Stimulated activated naive CD8-positive, alpha-beta T cell treated with anti-CD3 and anti-CD28 coated beads, Interleukin-15, amount 100 ng/mL, for 72 hours (primary cell): ENCODE measurements around the gene ABCC10.
A peak's percentile ranks its signal among the peaks of the same experiment; 100 is the strongest.
"Not testable (repeated sequence)": the region's sequence is repeated elsewhere in the genome, so short reads cannot be mapped to it uniquely, and the experiment has no call there.

Source experiments
- ATAC-seq: fragments of 150-1000 bp; cut with Tn5 transposase; 2 replicates; pipeline ENCODE4 v1.10.0; 2021; ENCODE audit warnings: mild to moderate bottlenecking, moderate library complexity
- DNase-seq, 2 donors: peaks; one replicate each; pipeline ENCODE4 v3.0.0; 2021 to 2022
- H3K27ac Mint-ChIP-seq, 2 donors: one replicate each; pipeline ENCODE4 v1.8.0; 2022; ENCODE audit warnings: mild to moderate bottlenecking in 2 of 2, mixed read lengths in 2 of 2, moderate library complexity in 2 of 2
- H3K27me3 Mint-ChIP-seq: one replicate; pipeline ENCODE4 v1.8.0; 2022; ENCODE audit warnings: mixed read lengths
- H3K4me1 Mint-ChIP-seq: one replicate; pipeline ENCODE4 v1.8.0; 2022; ENCODE audit warnings: mild to moderate bottlenecking, mixed read lengths
- H3K4me3 Mint-ChIP-seq, 2 donors: one replicate each; pipeline ENCODE4 v1.8.0; 2022; ENCODE audit warnings: mild to moderate bottlenecking in 2 of 2, mixed read lengths in 2 of 2, moderate library complexity in 1 of 2
- H3K9me3 Mint-ChIP-seq, 2 donors: one replicate each; pipeline ENCODE4 v1.8.0; 2022; ENCODE audit warnings: mixed read lengths in 2 of 2

The ABCC10 gene

DNA sequence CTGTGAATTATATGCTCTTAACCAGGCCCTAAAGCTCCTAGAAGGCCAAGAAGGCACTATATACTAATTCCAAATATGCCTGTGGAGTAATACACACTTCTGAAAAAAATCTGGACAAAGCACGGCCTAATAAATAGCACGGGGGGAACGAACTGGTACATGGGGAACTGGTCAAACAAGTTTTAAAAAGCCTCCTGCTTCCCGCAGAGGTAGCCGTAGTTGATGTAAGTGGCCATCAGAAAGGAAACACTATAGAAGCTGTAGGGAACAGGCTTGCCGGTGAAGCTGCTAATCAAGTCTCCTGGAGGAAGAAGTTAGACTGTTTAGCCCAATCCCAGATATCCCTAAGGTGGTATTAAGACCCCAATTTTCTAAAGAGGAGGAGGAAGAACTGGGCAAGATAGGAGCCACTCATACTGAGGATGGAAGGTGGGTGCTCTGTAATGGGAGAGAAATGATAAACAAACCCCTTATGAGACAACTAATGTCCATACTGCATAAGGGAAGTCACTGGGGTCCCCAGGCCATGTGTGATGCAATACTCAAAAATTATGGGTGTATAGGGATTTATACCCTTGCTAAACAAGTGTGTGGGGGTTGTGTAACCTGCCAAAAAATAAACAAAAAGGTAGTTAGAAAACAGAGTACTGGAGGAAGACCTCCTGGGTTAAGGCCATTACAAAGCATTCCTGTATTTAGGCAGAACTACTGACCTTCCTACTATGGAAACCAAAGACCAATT, 30.8 kb upstream of the ABCC10 start:
- no peaks in the 10 kb centered on the region for H3K9me3 Mint-ChIP-seq
- ATAC-seq (no peak), DNase-seq (no peak)
- no peak overlapping the region for H3K27ac Mint-ChIP-seq
- peaks cover 30% of the 10 kb centered on the region for H3K27me3 Mint-ChIP-seq
- no peak overlapping the region for H3K4me3 Mint-ChIP-seq
- H3K4me1 Mint-ChIP-seq = peaks cover 15% of the 10 kb centered on the region

DNA sequence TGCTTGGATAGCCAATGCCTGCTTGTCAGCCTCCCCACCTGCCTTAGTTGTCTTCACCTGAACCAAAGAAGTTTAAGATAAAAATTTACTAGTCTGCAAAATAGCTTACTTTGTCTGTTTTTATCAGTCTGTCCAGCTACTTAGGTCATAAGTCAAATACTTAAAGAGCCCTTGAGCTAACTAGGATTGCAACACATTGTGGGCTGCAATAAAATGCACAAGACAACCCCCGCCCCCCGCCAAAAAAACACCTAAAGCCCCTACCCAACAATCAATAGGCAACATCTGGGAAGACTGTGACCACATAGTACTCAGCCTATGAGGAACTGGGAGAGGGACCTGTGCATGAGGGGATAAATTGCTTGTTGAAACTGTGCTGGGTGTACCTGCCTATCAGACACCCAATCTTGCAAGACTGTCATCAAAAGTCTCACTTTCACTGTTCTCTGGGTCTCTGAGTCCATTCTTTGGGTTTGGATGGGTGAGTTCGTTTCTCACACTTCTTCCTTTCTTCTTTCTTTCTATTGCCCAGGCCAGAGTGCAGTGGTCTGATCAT, 27.3 kb upstream of the ABCC10 start:
- H3K9me3 Mint-ChIP-seq = no peaks in the 10 kb centered on the region
- H3K27ac Mint-ChIP-seq = no peak overlapping the region
- no peaks in the 10 kb centered on the region for H3K27me3 Mint-ChIP-seq
- DNase-seq (no peak), ATAC-seq (no peak)
- H3K4me3 Mint-ChIP-seq = no peak overlapping the region
- H3K4me1 Mint-ChIP-seq = no peaks in the 10 kb centered on the region

DNA sequence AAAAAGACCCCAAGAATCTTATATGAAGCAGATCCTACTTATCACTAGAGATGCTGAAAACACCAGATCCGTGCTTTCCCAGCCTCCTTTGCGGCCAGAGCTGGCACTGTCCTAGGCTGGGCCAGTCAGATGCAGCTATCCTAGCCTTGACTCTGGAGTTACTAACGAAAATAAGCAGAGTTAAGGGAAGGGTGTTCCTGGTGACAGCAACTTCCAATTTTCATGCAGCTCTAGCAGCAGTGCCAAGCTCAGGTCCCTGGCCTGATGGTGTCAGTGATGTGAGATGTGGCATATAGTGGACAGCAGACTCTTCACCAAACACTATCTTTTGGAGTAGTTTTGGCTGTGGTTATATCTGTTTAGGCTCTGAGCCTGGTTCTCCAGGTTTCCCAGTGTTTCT, 25.6 kb upstream of the ABCC10 start:
- Mint-ChIP-seq H3K9me3 (no peaks in the 10 kb centered on the region), H3K4me1 (no peaks in the 10 kb centered on the region), H3K4me3 (no peak overlapping the region), H3K27ac (no peak overlapping the region), H3K27me3 (no peaks in the 10 kb centered on the region)
- ATAC-seq (no peak), DNase-seq (no peak)

DNA sequence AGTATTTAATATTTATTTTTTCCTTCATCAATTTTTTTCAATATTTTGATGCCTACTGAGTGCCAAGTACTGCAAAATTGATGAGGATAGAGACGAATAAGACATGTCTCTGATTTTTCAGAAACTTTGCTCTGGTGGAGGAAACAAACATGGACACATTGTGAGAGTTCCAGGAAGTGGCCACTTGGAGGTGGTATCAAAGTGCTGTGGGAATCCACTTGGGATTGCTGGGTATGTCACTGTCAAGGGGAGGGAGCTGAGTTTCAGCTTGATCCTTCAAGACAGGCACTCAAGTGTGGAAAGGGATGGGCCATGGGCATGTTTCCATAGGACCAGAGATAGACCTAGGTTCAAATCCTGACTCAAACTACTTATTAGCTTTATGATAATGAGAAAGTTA, 24.5 kb upstream of the ABCC10 start:
- H3K27me3 Mint-ChIP-seq = no peaks in the 10 kb centered on the region
- no peak overlapping the region for H3K4me3 Mint-ChIP-seq
- H3K9me3 Mint-ChIP-seq = no peaks in the 10 kb centered on the region
- H3K4me1 Mint-ChIP-seq = no peaks in the 10 kb centered on the region
- ATAC-seq (no peak), DNase-seq (no peak)
- H3K27ac Mint-ChIP-seq = no peak overlapping the region

DNA sequence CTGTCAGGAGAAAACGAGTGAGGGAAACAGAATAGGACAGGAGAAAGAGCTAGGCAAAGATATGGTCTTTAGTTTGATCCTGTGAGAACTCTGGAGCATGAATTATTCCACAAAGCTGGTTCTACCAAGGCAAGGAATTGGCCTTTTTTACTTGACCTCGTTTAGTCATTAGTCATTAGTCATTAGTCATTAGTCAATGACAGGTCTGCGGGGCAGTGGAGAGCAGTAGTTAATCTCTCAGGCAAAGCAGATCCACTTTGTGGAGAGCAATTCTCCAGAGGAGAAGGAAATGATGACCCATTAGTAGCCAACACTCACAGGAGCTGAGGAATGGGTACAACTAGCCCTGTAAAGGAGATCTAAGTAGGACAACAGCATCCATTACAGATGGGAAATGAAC, 22.0 kb upstream of the ABCC10 start:
- Mint-ChIP-seq H3K27me3 (no peaks in the 10 kb centered on the region), H3K9me3 (no peaks in the 10 kb centered on the region), H3K27ac (no peak overlapping the region), H3K4me3 (no peak overlapping the region), H3K4me1 (no peaks in the 10 kb centered on the region)
- DNase-seq (no peak), ATAC-seq (no peak)

DNA sequence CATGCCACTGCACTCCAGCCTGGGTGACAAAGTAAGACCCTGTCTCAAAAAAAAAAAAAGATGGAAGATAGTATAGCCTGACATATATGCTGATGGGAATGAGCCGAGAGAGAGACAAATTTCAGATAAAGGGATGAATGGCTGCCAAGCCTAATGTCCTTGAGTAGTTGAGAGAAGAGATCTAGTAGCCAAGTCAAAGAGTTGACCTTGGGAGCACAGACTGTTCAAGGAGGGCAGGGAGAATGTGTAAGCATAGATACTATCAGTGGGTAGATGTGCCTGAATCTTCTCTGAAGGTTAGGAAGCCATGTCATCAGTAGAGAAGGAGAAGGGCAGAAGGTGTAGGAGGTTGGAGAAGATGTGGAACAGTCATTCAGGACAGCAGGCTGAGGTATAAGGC, 20.0 kb upstream of the ABCC10 start:
- Mint-ChIP-seq H3K27ac (no peak overlapping the region), H3K4me1 (no peaks in the 10 kb centered on the region), H3K4me3 (no peak overlapping the region), H3K9me3 (no peaks in the 10 kb centered on the region), H3K27me3 (no peaks in the 10 kb centered on the region)
- ATAC-seq (no peak), DNase-seq (no peak)

DNA sequence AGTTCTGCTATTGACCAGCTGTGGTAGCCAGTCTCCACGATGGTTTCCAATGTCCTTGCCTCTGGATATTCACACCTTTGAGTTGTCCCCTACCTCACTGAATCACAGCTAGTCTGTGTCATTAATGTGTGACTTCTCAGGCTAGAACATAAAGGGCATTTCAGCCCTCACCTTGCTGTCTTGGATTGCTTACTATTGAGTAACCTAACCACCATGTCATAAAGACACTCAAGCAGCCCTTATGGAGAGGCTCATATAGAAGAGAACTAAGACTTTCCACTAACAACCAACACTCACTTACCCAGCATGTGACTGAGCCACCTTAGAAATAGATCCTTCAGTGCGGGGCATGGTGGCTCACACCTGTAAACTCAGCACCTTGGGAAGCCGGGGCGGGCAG, 19.1 kb upstream of the ABCC10 start:
- DNase-seq (no peak), ATAC-seq (no peak)
- Mint-ChIP-seq H3K27me3 (no peaks in the 10 kb centered on the region), H3K27ac (no peak overlapping the region), H3K4me1 (no peaks in the 10 kb centered on the region), H3K4me3 (no peak overlapping the region), H3K9me3 (no peaks in the 10 kb centered on the region)

DNA sequence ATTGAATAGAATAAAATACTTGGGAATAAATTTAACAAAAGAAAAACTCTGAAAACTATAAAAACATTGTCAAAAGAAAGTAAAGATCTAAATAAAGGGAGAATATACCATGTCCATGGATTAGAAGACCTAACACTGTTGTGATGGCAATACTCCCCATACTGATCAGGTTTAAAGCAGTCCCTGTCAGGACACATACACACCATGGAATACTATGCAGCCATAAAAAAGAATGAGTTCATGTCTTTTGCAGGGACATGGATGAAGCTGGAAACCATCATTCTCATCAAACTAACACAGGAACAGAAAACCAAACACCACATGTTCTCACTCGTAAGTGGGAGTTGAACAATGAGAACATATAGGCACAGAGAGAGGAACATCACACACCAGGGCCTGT, 16.6 kb upstream of the ABCC10 start:
- DNase-seq, H3K27me3 Mint-ChIP-seq, H3K9me3 Mint-ChIP-seq, H3K4me3 Mint-ChIP-seq, ATAC-seq, H3K27ac Mint-ChIP-seq, H3K4me1 Mint-ChIP-seq: not testable (repeated sequence)

DNA sequence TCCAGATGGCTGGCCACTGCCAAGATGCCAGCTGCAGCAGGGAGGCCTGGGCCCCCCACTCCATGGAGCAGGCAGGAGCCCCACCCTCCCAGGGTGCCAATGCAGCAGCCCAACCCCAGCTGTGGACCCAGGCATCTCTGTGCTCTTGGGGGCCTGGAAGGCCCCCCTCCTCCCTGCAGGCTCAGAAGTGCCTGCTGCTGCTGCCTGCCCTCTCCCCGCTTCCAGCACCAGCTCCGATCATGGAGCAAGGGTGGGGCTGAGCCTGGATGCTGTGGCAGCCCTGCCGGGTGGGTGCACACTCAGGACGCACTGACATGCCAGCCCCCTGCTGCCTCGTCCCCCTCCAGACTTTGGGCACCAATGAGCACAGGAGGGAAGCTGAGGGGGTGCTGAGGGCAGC, 14.8 kb upstream of the ABCC10 start:
- DNase-seq (no peak), ATAC-seq (no peak)
- no peak overlapping the region for H3K4me3 Mint-ChIP-seq
- no peaks in the 10 kb centered on the region for H3K9me3 Mint-ChIP-seq
- H3K27ac Mint-ChIP-seq = no peak overlapping the region
- no peaks in the 10 kb centered on the region for H3K4me1 Mint-ChIP-seq
- H3K27me3 Mint-ChIP-seq = no peaks in the 10 kb centered on the region

DNA sequence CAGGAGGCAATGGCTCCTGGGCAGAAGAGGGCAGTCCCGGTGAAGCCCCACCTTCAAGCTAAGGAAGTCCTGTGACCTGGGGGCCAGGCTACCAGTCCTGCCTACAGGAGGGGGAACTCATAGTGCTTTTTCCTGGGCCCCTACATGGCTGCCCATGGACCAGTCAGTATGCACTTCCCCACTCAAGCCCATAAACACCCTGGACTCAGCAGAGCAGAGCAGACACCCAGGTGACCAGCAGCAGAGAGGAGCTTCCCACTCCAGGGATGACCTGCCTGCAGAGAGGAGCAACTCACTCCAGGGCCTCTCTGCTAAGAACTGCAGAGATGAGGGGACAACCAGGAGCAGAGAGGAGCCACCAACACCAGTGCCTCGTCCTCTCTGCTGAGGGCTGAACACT, 14.3 kb upstream of the ABCC10 start:
- H3K27me3 Mint-ChIP-seq = no peaks in the 10 kb centered on the region
- ATAC-seq = no peak
- no peaks in the 10 kb centered on the region for H3K9me3 Mint-ChIP-seq
- no peak overlapping the region for H3K4me3 Mint-ChIP-seq
- no peaks in the 10 kb centered on the region for H3K4me1 Mint-ChIP-seq
- no peak for DNase-seq
- no peak overlapping the region for H3K27ac Mint-ChIP-seq

DNA sequence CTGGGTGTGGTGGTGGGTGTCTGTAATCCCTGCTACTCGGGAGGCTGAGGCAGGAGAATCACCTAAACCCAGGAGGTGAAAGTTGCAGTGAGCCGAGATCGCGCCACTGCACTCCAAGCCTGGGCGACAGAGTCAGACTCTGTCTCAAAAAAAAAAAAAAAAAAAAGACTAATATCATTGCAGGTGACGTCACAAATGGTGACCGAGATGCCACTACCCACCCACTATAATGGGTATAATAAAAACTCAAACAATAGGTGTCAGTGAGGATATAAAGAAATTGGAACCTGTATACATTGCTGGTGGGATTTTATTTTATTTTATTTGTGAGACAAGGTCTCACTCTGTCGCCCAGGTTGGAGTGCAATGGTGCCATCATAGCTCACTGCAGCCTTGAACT, 12.1 kb upstream of the ABCC10 start:
- H3K4me3 Mint-ChIP-seq, H3K4me1 Mint-ChIP-seq, ATAC-seq, H3K27me3 Mint-ChIP-seq, H3K9me3 Mint-ChIP-seq, DNase-seq, H3K27ac Mint-ChIP-seq: not testable (repeated sequence)

DNA sequence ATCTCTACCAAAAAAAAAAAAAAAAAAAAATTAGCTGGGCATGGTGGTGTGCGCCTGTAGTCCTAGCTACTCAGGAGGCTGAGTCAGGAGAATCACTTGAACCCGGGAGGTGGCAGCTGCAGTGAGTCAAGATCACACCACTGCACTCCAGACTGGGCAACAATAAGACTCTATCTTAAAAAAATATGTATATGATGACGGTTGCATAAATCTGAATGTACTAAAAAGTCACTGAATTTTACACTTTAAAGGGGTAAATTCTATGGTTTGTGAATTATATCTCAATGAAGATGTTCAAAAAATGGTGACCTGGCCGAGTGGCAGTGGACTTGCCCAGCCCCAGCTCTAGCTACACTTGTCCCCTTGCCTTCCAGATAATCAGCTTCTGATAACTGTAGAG, 10.4 kb upstream of the ABCC10 start:
- Mint-ChIP-seq H3K4me3 (no peak overlapping the region), H3K4me1 (no peaks in the 10 kb centered on the region), H3K9me3 (no peaks in the 10 kb centered on the region), H3K27me3 (no peaks in the 10 kb centered on the region), H3K27ac (no peak overlapping the region)
- no peak for DNase-seq
- ATAC-seq = no peak

DNA sequence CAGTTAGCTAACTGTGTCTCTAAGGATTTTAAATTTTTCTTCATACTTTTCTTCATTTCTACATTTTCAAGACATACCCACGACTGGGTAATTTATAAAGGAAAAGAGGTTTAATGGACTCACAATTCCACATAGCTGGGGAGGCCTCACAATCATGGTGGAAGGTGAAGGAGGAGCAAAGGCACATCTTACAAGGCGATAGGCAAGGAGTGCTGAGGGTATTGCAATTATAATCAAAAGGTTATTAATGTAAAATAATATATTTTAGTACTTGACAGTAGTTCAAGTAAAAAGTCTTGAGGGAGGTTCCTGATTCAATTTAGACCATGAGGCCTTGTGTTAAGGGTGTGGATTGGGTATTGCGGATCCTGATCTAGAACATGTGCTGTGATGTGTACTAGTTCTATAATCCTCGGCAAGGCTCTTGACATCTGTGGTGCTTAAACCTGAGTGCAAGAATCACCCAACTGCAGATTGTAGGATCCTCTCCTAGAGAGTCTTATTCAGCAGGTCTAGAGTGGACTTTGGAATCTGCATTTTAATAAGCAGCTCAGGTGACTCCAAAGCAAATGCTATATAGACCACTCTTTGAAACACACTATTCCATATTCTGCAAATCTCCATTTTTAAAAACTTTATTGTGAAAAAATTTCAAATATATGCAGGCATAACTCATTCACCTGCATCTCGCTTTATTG, 7.2 kb upstream of the ABCC10 start:
- ATAC-seq (no peak), DNase-seq (no peak)
- Mint-ChIP-seq H3K27me3 (no peaks in the 10 kb centered on the region), H3K27ac (no peak overlapping the region), H3K9me3 (no peaks in the 10 kb centered on the region), H3K4me1 (no peaks in the 10 kb centered on the region), H3K4me3 (no peak overlapping the region)

DNA sequence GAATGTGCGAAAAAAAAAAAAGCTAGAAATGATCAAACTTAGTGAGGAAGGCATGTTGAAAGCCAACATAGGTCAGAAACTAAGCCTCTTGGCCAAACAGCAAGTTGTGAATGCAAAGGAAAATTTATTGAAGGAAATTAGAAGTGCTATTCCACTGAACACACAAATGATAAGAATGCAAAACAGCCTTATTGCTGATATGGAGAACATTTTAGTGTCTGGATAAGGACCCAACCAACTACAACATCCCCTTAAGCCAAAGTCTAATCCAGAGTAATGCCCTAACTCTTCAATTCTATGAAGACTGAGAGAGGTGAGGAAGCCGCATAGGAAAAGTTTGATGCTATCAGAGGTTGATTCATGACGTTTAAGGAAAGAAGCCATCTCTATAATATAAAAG, 5.5 kb upstream of the ABCC10 start:
- no peaks in the 10 kb centered on the region for H3K27me3 Mint-ChIP-seq
- ATAC-seq (no peak), DNase-seq (no peak)
- no peak overlapping the region for H3K4me3 Mint-ChIP-seq
- no peak overlapping the region for H3K27ac Mint-ChIP-seq
- peaks cover under 1% of the 10 kb centered on the region for H3K4me1 Mint-ChIP-seq
- H3K9me3 Mint-ChIP-seq = no peaks in the 10 kb centered on the region

DNA sequence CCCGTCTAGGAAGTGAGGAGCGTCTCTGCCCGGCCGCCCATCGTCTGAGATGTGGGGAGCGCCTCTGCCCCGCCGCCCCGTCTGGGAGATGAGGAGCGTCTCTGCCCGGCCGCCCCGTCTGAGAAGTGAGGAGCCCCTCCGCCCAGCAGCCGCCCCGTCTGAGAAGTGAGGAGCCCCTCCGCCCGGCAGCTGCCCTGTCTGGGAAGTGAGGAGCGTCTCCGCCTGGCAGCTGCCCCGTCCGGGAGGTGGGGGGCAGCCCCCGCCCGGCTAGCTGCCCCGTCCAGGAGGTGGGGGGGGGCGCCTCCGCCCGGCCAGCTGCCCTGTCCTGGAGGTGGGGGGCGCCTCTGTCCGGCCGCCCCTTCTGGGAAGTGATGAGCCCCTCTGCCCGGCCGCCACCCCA, 2.3 kb upstream of the ABCC10 start:
- not testable (repeated sequence) for H3K4me3 Mint-ChIP-seq, H3K9me3 Mint-ChIP-seq, ATAC-seq, H3K27me3 Mint-ChIP-seq, H3K27ac Mint-ChIP-seq, DNase-seq
- peaks cover 18% of the 10 kb centered on the region for H3K4me1 Mint-ChIP-seq

DNA sequence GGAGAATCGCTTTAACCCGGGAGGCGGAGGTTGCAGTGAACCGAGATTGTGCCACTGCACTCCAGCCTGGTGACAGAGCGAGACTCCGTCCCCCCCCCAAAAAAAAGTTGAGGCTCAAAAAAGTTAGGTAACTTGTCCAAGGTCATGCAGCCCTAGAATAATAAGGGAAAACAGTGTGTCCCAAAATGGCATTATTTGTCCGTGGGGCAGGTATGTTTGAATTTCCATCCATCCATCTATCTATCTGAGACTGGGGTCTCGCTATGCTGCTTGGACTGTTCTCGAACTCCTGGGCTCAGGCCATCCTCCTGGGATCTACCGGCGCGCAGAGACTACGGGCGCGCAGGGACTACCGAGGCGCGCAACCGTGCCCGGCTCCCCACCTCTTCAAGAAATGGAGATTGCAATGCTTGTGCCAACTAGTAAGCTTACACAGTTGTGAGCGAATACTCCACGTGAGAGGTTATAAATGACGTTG, 374 bp upstream of the ABCC10 start:
- no peak for DNase-seq

More for the DNA sequence above, 374 bp upstream of the ABCC10 start:
- Mint-ChIP-seq H3K4me1 (peaks cover 18% of the 10 kb centered on the region), H3K4me3 (peak overlapping the region; percentile 93 to 96), H3K27ac (peak overlapping the region; percentile 96 to 99), H3K27me3 (no peaks in the 10 kb centered on the region), H3K9me3 (no peaks in the 10 kb centered on the region)
- ATAC-seq = no peak
